ENCODE measurements around the gene KRT80. TPM values are rescaled to one million over a fixed set of nuclear protein-coding genes. Genes with fewer than 3 reads are reported as not detected.
A peak's percentile ranks its signal among the peaks of the same experiment; 100 is the strongest.

The KRT80 gene
- total RNA-seq, 1 donor = 1.3 TPM

DNA sequence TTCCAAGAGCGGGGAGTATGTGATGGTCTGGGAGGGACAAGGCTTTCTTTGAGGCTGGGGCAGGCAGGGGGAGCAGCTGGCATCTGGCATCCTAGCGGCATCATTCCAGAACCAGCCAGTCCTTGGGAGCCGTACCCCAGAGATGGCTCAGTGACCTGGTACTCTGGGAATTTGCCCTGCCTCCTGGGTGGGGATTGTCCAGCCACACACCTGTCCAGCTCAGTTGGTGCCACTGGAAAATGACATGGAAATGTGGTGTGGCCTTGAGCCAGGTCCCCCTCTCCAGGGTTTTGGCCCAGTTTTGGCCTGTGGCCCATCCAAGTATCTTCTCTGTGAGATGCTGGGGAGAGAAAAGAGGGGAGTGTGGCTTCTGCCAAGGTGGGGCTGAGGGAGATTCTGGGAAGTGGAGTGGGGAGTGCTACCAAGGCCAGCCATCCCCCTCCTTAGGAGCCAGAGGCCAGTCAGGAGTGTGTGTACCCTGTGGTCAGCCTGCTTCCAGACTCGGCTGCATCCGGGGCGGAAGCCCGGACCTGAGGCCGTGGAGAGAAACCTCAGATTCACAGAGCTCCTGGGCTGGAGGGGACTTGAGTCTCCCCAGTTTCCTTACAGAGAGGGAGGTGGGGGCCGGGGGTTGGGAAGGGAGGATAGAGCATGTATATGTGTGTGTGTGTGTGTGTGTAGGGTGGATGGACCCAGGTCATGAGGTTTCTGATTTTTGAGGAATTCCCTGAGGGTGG is 14.7 kb upstream of the KRT80 start:
- no peak overlapping the region for H3K4me3 ChIP-seq (ENCODE audit: low read depth, low read length)
- no peak for DNase-seq (ENCODE audit: low read depth)
- TF ChIP-seq, protein P1, sequence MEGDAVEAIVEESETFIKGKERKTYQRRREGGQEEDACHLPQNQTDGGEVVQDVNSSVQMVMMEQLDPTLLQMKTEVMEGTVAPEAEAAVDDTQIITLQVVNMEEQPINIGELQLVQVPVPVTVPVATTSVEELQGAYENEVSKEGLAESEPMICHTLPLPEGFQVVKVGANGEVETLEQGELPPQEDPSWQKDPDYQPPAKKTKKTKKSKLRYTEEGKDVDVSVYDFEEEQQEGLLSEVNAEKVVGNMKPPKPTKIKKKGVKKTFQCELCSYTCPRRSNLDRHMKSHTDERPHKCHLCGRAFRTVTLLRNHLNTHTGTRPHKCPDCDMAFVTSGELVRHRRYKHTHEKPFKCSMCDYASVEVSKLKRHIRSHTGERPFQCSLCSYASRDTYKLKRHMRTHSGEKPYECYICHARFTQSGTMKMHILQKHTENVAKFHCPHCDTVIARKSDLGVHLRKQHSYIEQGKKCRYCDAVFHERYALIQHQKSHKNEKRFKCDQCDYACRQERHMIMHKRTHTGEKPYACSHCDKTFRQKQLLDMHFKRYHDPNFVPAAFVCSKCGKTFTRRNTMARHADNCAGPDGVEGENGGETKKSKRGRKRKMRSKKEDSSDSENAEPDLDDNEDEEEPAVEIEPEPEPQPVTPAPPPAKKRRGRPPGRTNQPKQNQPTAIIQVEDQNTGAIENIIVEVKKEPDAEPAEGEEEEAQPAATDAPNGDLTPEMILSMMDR (IDR thresholded peaks at IDR 0.05; ENCODE audit: insufficient read depth, low read depth, low read length) = no peak

DNA sequence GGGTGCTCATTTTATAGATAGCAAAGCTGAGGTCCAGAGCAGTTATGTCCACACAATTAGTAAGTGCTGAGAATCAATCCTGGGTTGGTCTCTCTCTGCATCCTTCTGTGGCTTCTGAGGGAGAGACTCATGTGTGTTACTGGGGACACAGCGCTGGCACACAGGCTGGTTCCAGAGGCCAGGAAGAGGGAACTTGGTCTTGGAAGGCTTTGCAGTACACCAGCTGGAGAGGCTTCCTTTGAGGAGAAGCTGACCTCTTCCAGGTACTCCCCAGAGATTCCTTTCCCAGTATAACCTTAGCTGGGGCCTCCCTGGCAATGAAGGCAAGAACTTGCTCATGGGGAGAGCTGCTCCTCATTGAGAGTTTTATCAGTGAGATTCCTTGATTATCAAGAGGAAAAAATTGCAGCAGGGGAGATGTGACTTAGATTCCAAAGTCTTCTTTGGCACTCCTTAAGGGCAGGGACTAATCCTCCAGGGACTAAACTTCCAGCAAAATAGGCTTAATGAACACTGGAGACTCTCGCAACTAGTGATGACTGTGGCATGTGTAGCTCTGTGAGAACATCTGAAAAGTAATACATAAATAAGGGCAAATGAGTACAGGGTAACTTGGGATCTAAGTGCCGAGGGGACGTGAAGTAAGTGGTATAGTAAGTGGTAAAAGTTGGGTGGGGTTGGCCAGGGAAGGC is 13.9 kb upstream of the KRT80 start:
- TF ChIP-seq, protein P1 (IDR thresholded peaks at IDR 0.05; ENCODE audit: insufficient read depth, low read depth, low read length) = no peak
- no peak overlapping the region for H3K4me3 ChIP-seq (ENCODE audit: low read depth, low read length)
- no peak for DNase-seq (ENCODE audit: low read depth)

DNA sequence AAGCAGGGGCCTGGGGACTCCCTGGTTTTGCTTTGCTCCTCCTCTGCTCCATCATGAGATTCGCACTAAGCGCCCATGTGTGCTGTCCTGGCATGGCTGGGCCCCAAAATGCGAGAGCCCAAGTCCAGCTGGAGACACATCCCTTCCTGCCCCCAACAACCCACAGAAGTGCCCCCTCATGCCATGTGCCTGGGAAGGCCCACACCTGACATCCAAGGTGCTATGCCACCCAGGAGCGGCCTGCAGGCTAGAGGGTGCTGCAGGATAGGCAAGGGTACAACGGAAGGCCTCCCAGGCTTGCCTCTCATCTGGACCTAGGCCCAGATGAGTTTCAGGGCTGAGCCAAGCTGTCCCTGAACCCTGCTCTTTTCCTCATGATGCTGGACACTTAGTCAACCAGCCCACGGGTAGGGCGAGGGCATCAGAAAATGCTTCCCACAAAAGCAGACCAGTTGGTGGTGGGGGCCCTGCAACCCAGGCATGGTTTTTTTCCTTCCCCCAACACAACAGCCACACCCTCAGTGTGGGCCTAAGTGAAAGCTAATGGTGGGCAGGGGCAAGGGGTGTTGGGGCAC is 13.2 kb upstream of the KRT80 start:
- no peak for DNase-seq (ENCODE audit: low read depth)
- H3K4me3 ChIP-seq (ENCODE audit: low read depth, low read length) = no peak overlapping the region
- TF ChIP-seq, protein P1 (IDR thresholded peaks at IDR 0.05; ENCODE audit: insufficient read depth, low read depth, low read length) = no peak

DNA sequence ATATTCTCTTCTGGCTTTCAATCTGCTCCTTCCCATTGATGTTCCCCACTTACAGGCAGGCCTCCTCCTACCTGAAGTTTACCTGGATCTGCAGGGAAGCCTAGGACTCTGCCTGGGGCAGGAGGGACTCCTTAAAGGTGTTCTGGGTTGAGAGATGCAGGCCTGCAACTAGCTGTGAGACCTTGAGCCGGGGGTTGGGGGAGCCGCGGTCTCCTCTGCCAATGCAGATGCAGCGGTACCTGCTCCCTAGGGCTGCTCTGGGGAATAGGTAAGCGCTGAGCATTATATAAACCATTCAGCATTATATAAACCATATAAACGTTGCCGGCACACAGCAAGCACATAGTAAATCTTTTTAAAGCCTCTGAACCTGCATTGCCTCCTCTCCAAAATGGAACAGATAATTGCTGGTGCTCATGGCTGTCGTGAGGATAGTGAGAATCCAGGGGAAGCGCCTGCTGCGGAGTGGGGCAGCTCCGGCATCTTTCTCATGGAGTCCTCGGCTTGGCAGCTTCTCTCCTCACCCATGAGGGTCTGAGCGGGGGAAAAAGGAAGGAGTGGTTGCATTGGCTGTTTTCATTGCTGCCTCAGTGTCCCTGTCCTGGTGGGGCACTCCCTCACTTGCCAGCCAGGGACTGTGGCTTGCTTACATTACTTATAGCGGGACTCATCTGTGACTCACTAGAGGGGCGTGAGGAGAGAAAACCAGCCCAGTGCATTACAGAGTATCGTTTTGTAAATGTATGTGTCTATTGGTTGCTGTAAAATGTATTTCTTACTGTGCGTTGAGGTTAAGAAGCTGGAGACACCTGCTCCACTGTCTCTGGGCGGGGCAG is 12.5 kb upstream of the KRT80 start:
- TF ChIP-seq, protein P1 (IDR thresholded peaks at IDR 0.05; ENCODE audit: insufficient read depth, low read depth, low read length) = no peak
- peak; percentile 21 for DNase-seq (ENCODE audit: low read depth)
- H3K4me3 ChIP-seq (ENCODE audit: low read depth, low read length) = no peak overlapping the region

DNA sequence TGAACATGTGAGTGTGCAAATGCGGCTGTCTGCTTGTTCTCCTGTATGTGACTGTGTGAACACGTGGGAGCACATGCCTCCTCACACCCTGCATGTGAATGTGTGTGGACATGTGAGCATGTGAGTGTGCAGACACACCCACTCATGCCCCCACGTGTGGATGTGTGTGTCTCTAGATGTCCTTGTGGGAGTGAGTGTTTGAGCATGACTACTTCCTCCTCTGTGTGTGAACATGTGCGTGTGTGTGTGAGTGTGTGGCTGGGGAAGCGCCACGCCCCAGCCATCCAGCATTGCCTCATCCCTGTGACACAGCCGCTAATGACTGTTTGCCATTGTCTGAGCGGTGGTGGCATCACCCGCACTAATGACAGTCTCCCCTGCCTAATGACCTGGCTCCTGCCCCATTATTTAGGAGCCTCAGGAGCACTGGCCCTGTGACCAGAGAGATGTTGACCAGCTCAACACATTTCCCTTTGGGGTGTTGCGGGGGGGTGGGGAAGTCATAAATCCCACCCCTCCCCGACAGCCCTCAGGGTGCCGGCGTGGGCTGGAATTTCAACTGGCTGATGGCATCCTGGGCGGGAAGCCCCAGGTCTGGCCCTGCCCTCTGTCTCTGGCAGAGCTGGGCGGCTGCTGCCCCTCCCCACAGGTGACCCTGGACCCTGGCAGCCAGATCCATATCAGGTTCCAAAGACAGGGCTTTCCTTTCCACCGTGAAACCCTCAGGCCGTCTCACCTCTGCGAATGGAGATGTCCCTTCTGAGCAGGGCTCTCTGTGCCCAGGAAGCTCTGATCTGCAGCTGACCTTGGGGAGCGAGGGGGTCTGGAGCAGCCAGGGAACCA is 11.5 kb upstream of the KRT80 start:
- DNase-seq (ENCODE audit: low read depth) = peak; percentile 68
- H3K4me3 ChIP-seq (ENCODE audit: low read depth, low read length) = no peak overlapping the region
- TF ChIP-seq, protein P1 (IDR thresholded peaks at IDR 0.05; ENCODE audit: insufficient read depth, low read depth, low read length) = no peak
